Measurements from ENCODE around the gene PTPRT.

PTPRT gene

DNA sequence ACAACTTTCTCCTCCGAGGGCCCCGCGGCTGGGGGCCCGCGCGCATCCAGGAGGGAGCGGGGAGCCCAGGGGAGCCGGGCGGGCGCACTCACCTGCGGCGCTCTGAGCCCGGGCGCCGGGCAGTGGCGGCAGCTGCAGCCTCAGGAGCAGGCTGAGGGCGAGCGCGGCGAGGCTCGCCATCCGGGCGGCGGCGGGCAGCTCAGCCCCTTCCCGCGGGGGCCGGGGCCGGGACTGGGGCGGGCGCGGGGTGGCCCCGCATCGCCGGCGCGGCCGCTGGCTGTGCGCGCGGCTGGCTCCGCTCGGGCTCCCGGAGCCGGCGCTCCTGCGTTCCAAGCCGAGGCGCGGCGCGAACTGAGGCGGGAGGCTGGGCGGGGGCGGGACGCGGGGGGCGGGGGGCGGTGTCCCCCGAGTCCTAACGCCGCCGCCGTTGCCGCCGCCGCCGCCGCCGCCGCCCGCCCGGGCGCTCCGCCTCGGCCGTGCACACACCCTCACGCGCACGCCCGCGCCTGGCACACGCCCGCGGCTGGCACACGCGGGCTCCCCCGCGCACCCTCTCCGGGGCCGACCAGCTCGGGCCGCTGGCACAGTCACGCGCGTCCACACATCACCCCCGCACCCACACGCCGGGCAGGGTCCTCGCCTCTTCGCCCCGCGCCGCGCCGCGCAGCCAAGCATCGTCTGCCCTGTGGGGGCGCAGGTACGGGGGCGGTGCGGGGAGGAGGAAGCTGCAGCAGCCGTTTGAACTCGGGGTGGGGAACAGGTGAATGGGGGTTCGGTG, at the start of gene PTPRT:
PTPRT (minus strand) TSS at position 353 of the 778 bp plus-strand sequence; CDS start at position 180, 173 bp downstream.
- no peak for DNase-seq (ENCODE audit: low read depth in 2 of 3, low spot score in 1 of 3)

DNA sequence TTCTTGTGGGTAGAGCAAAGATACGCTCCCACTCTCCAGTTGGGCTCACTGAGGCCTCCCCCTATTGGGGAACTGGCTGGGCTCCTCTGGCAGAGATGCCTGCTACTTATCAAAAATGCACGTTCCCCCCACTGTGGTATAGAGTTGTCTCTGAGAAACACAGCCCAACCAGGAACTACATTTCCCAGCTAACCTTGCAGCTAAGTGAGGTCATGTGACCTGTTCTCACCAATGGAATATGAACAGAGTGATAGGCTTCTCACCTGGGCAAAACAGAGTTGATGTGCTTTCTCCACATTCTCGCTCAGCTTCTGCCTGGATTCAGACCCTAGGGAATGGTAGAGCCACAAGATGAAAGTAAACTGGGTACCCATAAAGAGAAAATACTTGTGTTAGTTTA, 49.1 kb upstream of the PTPRT start:
- no peak for DNase-seq (ENCODE audit: low read depth in 2 of 3, low spot score in 1 of 3)

DNA sequence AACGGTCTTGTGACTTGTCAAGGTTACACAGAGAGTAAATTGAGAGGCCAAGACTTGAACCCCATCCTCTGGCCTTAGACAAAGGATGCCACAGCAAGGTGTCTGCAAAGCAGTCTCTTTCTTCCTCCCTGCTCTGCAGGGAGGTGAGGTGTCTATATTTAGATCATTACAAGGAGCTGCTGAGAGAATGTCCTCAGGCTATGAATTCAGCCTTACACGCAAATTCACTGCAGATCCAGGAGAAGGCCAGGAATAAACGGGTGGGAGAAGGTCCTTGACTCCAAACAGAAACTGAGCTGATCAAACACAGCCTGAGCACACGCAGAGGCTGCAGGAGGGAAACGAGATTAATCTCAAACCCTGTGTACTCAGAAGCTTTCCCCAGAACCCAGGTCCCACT, 48.6 kb upstream of the PTPRT start:
- no peak for DNase-seq (ENCODE audit: low read depth in 2 of 3, low spot score in 1 of 3)

DNA sequence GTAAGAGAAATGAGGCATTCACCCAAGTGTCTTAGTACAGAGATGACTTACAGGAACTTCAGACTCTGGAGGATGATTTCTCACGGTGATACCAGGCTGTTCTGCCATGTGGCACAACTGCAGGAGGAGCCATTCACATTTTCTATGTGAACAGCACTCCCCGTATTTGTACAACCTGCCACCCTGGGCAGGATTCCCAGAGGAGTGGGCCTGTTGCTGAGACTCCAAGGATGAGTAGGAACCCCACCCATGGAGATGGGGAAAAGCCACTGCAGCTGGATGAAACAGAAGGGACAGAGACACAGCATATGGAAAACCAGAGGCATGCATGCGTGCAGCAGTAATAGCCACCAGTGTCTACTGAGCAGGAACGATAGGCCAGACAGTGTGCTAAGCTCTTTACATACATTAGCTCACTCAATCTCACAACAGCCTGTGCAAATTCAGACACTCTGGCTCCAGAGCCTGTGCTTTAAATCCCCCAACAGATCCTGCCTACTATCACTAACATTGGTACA, 48.0 kb upstream of the PTPRT start:
- DNase-seq (ENCODE audit: low read depth in 2 of 3, low spot score in 1 of 3), result no peak

DNA sequence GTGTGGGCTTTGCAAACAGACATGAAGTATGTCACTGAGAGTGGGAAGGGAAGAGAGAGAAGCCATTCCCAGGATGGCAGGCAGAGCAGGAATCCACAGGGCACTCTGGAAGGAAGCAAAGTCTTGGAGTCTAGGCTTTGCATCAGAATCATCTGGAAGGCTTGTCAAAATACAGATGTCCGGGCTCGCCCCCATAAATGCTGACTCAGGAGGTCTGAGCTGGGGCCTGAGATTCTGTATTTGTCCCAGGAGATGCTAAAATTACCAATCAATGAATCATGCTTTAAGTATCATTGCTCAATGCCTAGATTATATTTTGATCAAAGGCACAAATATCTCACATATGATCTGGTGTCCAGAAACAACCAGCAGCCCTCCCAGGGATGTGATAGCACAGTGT, 46.3 kb upstream of the PTPRT start:
- DNase-seq (ENCODE audit: low read depth in 2 of 3, low spot score in 1 of 3), result no peak

DNA sequence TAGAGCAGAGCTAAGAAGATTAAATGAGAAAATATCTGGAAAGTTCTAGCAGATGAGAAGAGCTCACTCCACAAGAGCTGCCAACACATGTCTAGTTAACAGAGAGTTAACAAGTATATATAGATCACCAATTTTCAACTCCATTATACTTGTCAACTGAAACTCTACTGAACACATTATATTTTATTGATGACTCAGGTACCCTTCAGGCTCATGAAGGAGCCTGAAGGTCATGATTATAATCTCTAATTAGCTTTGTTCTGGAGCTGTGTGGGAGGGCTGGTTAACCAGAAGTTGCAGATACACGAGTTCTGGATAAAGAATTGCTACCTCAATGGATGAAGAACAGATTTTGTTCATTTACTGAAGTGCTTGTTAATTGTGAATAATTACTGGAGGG, 42.1 kb upstream of the PTPRT start:
- DNase-seq (ENCODE audit: low read depth in 2 of 3, low spot score in 1 of 3), result no peak

DNA sequence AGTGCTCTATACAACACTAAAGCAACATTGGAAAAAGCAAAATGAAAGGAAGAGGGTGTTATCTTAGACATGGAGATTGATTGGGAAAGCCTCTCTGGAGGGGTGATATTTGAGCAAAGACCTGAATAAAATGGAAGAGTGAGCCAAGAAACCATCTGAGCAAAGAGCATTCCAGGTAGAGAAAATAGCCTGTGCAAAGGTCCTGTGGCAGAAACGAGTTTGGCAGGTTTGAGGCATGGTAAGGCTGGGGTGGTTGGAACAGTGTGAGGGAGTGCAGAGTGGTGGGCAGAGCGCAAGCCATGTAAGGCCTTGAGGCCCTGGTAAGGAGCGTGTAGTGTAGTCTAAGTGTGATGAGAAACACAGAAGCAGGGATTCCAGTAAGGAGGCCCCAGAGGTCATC, 40.0 kb upstream of the PTPRT start:
- DNase-seq (ENCODE audit: low read depth in 2 of 3, low spot score in 1 of 3), result no peak

DNA sequence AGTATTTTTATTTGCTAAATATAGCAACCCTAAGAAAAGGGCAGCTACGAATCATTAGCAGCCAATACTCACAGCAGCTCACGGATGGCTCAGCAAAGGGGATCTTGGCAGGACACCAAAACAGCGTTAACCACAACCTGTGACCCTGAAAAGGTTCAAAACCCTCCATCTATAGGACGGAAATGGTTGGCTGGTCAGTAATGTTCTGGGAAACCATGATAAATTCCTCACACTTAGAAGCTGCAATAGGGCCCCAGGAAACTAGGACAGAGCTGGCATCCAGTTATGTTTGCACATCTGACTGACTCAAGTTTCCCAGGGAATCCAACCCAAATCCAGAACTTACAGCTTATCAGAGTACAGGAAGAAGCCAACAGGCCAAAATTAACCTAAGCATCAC, 30.9 kb upstream of the PTPRT start:
- no peak for DNase-seq (ENCODE audit: low read depth in 2 of 3, low spot score in 1 of 3)

DNA sequence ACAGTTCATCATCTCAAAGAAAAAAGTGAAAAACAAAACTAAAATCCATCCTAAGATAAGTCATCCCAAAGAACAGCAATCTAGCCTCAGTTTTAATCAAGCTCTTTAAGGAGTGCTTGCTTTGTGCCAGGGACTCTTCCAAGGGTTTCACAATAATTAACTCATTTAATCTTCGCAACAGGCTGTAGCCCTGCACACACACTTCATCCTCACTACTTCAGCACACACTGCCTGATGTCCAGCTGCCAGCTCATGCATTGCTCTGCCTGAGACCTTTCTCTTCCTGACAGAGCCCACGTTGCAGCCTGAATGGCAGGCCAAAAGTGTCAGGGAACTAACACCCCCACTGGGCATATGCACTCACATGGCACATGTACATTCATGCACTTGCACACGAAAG, 21.2 kb upstream of the PTPRT start:
- no peak for DNase-seq (ENCODE audit: low read depth in 2 of 3, low spot score in 1 of 3)

DNA sequence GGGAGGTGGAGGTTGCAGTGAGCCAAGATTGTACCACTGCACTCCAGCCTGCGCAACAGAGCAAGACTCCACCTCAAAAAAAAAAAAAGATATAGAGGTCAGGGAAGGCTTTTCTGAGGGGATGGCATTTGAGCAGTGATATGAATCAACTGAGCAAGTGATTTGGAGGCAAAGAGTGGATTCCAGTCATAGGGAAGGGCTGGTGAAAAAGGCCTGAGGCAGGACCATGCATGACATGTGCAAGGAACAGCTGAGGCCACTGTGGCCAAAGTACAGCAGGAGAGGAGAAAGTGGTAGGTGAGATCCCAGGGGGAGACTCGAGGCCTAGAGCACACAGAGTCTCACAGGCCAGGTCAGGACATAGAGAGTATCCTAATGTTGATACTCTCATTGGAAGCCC, 20.1 kb upstream of the PTPRT start:
- no peak for DNase-seq (ENCODE audit: low read depth in 2 of 3, low spot score in 1 of 3)

DNA sequence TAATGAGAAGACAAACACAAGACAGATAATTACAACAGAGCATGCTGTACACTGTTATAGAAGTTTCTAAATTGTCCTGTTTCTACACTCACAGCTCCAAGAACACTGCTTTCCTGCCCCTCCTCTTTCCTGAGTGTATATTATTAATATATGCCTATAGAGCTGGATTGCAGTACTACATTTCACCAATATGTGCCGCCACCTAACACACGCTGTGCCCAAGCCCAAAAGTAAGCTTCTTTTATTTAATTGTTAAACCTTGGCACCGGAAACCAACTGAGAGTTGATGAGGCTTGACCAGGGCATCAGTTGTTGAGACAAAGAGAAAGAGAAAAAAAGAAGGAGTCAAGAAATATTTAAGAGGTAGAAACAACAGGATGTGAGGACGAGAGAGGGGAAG, 16.0 kb upstream of the PTPRT start:
- DNase-seq (ENCODE audit: low read depth in 2 of 3, low spot score in 1 of 3), result no peak

DNA sequence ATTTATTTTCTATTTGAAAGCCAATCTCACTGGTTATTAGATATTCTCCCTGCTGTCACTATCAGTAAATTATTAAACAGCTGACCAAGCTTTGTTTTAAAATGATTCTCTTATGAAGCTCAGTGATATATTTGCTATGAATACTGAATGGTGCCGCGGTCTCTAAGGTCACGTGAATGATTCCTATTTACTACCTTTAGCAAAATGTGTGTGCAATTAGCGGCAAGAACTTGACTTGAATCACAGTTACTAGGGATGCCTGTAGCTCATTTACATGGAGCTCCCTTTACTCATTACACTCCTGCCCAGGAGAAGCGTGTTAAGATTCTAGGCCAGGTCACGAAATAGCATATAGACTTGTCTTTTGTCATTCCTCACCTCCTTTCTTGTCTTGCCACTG, 12.4 kb upstream of the PTPRT start:
- DNase-seq (ENCODE audit: low read depth in 2 of 3, low spot score in 1 of 3), result no peak

DNA sequence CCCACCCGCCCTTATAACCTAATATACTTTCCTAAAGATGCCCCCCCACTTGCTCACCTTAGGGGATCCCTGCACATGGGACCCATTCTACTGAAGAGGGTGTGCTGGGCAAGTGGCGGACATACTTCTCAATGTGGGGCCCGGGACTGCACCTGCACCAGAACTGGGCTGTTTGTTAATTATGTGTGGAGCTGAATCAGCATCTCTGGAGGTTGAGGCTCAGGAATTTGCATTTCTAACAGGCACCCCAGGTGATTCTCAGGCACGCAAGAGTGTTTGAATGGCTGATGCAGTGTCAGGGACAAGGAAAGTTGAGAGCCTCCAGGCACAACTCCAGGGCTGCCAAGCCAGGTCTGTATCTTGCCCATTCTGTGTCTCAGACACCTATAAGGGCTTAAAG, 8.9 kb upstream of the PTPRT start:
- DNase-seq (ENCODE audit: low read depth in 2 of 3, low spot score in 1 of 3), result no peak

DNA sequence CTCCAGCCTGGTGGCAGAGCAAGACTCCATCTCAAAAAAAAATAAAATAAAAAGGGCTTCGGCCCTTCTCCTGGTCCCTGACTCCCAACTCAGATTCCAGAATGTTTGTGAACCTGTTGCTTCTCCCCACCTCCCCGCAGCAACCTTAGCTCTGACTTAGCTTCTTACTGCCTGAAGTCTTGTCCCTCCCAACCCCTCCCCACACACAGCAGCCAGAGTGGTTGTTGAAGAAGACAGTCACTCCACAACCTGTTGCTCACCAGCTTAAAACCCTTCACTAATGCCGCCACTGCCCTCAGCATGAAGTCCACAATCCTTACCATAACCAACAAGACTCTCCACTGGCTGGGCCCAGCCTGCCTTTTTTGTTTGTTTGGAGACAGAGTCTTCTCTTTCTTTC, 6.5 kb upstream of the PTPRT start:
- no peak for DNase-seq (ENCODE audit: low read depth in 2 of 3, low spot score in 1 of 3)

DNA sequence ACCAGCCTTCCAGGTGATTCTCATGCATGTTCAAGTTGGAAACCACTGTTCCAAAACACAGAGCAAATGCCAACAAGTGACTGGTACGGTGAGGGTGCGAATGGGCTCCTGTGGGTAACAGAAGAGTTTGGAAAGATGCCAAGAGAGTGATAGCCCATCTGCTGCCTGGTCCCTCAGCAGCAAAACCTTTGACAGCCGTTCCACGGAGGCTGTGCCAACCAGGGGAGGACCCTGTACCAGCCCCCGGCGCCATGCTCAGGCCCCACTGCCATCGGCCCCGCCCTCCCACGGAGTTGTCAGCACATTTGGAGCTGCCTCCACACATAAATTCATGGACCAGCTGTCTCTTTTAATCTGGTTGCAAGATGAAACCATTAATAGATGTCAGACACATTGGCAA, 4.4 kb upstream of the PTPRT start:
- DNase-seq (ENCODE audit: low read depth in 2 of 3, low spot score in 1 of 3), result no peak

DNA sequence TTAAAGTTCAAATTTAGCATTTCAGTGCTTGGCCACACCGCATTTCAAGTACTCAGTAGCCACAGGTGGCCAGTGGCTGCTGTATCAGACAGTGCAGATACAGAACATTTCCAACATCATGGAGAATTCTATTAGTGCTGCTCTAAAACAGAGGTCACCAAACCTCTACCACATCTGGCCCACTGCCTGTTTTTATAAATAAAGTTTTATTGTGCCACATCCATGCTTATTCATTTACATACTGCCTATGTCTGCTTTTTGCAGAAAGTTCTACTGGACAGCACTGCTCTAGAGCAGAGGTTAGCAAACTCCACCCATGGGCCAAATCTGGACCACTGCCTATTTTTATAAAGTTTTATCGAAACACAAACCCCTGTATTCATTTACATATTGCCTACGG, 3.7 kb upstream of the PTPRT start:
- no peak for DNase-seq (ENCODE audit: low read depth in 2 of 3, low spot score in 1 of 3)

DNA sequence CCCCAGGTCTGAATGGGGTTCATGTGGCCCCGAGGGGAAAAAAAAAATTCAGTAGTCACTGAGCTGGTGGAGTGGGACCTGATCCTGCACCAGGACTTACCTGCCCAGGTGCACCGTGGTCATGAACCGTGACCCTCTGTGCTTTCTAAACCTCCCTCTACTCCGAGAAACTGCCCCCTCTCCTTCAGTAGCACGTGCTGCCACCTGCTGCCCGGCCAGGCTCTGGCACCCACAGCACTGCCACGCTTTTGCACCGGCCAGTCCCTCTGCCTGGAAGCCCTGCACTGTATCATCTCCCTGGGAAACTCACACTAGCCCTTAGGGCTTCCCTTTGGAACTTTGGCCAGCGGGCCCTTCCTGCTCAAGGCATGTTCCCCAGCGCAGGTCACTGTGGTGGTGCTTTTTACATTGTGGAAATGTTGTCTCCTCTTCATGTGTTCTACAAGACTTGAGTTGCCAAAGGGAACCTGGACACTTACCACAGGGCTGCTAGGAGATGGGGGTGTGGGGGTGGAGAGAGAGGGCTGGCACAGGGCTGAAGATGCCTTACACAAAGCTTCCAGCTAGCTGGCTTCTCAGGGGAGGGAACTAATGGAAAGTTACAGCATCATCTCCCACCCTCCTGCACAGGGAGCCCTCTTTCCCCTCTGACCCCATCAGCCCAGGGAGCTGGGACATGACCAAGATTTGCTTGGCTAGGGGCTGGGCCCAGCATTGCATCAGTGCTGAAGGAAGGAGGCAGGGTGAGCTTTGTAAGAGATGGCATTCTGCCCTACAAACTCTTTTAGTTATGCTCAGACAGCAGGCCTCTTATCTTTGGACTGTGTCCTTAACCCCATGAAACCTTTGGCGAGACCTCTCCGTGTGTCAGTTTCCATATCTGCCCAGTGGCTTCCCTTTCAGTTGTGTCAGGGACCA, 2.5 kb upstream of the PTPRT start:
- no peak for DNase-seq (ENCODE audit: low read depth in 2 of 3, low spot score in 1 of 3)

DNA sequence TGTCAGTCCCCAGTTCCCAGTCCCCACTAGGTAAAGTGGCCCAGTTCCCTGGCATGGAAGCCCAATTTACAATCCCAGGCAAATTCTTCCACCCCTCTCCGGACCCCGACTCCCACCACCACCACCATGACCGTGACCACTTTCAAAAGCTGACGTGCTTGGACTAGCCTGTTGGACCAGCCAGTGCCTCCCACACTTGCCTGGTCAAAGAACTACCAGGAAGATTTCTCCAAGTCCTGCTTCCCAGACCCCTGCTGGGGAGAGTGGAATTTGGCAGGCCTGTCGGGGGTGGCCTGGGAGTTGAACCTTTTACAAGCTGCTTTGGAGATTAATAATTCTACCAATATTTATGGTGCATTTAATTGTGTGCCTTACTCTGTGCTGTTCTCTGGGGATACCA, 1.4 kb upstream of the PTPRT start:
- DNase-seq (ENCODE audit: low read depth in 2 of 3, low spot score in 1 of 3), result no peak

DNA sequence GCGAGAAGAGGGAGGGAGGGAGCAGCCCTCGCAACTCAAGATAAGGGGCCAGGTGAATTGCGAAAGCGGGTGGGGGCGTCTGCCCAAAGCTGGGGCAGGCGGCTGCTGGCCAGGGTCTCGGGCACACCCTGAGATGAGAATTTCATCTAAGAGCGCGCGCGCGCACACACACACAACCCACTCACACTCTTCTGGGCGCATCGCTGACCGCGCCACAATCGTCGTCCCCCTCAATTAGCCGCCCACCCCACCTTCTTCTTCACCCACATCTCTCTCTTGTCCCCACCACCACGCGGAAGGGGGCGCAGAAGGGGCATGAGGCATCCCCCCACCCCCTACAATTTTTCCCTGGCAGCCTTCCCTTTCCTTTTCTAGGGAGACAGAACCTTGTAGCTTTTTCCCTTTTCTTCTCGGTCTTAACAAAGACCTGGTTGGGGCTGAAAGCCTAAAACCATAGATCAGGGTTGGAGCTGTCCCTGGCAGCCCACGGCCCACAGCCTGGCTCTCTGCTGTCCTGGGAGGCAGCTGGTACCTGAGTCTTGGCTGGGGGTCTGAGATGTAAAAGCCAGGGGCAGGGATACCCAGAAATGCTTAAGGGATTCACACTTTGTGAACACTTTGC, 737 bp upstream of the PTPRT start:
- no peak for DNase-seq (ENCODE audit: low read depth in 2 of 3, low spot score in 1 of 3)

DNA sequence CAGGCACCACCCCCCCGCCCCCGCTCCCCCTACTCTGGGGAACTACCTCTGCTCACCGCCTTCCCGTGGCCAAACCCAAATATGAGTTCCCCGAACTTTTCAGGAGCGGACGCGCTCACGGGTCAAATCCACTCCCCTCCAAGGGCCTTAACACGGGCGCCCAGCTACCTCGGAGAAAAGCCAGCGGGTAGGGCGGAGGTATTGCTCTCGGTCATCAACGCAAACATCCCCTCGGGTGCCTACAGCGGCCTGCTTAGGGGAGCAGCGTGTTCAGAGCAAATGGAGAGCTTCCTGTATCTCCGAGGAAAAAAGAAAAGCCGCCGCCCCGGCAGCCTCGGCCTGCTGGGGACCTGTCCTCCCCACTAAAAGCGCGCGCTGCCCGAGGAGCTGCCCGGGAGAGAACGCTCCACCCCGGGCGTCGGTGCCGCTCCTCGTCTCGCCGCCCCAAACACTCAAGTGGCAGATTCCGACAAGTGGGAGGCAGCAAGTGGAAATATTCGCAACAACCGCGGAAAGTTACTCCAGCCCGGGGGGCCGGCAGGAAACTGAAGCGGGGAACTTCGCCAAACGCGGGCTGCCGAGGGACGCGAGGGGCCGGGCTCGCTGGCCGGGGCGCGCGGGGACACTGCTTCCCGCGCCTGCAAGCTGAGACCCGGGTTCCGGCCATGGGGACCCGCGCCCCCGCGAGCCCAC, 699 bp downstream of the PTPRT start:
- DNase-seq (ENCODE audit: low read depth in 2 of 3, low spot score in 1 of 3), result no peak

DNA sequence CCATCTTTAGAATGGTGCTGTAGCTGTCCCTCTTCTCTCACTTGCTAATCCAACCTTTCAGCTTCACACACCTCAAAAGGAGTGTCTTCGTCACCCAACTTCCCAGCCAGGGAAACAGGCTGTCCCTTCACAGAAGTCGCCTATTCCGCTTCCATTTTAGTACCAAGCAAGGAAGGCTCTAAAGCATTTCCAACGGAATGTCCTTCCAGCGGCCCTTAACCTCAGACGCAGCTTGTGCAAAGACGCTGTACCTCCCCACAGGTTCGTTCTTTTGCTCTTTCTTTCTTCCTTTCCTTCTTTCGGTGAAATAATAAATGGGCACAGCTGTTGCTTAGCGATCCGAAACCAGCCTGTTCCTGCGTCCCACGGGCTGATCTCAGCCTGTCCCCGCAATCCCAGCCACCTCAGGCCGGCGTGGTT, 1.5 kb downstream of the PTPRT start:
- DNase-seq (ENCODE audit: low read depth in 2 of 3, low spot score in 1 of 3), result no peak

Data from stimulated activated CD4-positive, alpha-beta T cell treated with anti-CD3 and anti-CD28 coated beads, Interleukin-12 subunit alpha, Interleukin-12 subunit beta, amount 100 ng/mL, for 48 hours (primary cell).